GM21717 (cell line): ENCODE measurements around the gene HOXB5.

Source experiments
- ATAC-seq: cut with Tn5 transposase; IDR thresholded peaks from one replicate; pipeline ENCODE4 v1.9.1; 2021; ENCODE audit warnings: mild to moderate bottlenecking, moderate library complexity; ENCODE audit not compliant: unreplicated experiment

HOXB5 gene

GRCh38 chr17:48630009-48630924, 36.7 kb upstream of the HOXB5 start:
- ATAC-seq, result no peak

GRCh38 chr17:48629411-48629759, 35.8 kb upstream of the HOXB5 start:
- ATAC-seq, result no peak

- ATAC-seq, result no peak
These were observed 35.3 kb upstream of the HOXB5 start for GRCh38 chr17:48628649-48629410.

- no peak for ATAC-seq
These were observed 34.3 kb upstream of the HOXB5 start for GRCh38 chr17:48627623-48628521.

GRCh38 chr17:48627118-48627597, 33.6 kb upstream of the HOXB5 start:
- ATAC-seq, result no peak

GRCh38 chr17:48626245-48627117, 32.9 kb upstream of the HOXB5 start, which contains the start of gene HOXB9:
Gene HOXB9, minus strand, starts transcription at chr17:48626358. Its CDS starts 89 bp downstream, at chr17:48626269.
- no peak for ATAC-seq

GRCh38 chr17:48625495-48626244, 32.1 kb upstream of the HOXB5 start:
- ATAC-seq, result no peak

GRCh38 chr17:48624544-48625494, 31.2 kb upstream of the HOXB5 start:
- ATAC-seq, result no peak

- ATAC-seq, result no peak
These were observed 30.5 kb upstream of the HOXB5 start for GRCh38 chr17:48624118-48624517.

GRCh38 chr17:48623583-48623982, 30.0 kb upstream of the HOXB5 start:
- no peak for ATAC-seq

GRCh38 chr17:48622857-48623256, 29.3 kb upstream of the HOXB5 start:
- ATAC-seq, result no peak

- no peak for ATAC-seq
These were observed 28.1 kb upstream of the HOXB5 start for GRCh38 chr17:48621410-48622392.

- no peak for ATAC-seq
These were observed 27.0 kb upstream of the HOXB5 start for GRCh38 chr17:48620461-48621139.

GRCh38 chr17:48619826-48620449, 26.4 kb upstream of the HOXB5 start:
- ATAC-seq, result no peak

GRCh38 chr17:48618256-48618896, 24.8 kb upstream of the HOXB5 start:
- ATAC-seq, result no peak
